HG03558 (cell line): ENCODE results near the gene CTXN2.

Source experiments
- ATAC-seq: cut with Tn5 transposase; IDR thresholded peaks from one replicate; pipeline ENCODE4 v1.9.1; 2021; ENCODE audit warnings: moderate number of reproducible peaks; ENCODE audit not compliant: unreplicated experiment; ENCODE audit errors: extremely low read depth

Gene CTXN2

DNA sequence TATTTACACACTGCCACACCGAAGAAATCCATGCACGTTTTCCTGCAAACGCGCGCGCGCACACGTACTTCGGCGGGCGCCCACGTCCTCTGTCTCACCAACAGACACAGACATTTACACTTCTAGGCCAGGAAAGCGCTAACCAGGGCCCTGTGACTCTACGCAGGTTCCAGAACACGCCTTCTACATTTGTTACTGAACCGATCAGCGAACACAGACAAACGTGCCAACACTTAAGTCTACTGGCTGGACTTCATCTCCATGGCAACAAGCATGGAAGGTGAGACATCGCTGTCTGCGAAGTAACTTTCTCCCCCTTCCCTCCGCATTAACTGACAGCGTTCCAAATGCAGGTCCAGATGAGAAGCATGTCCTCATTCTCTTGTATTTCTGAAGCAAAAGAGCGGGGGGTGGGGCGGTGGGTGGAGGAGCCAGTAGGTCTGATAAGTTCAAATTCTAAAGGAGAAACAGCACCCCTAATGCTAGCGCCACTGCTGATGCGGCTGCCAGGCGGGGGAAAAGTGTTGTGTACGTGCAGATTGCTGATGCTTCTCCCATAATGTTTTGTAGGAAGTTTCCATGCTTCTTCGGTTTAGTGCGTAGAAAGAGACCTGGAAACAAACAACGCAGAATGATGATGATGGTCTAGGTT lies at the start of gene CTXN2:
TSS of gene CTXN2 (plus strand) at position 92 of the 652 bp plus-strand sequence. CDS start 9,636 bp downstream, outside the sequence.
- no peak for ATAC-seq

DNA sequence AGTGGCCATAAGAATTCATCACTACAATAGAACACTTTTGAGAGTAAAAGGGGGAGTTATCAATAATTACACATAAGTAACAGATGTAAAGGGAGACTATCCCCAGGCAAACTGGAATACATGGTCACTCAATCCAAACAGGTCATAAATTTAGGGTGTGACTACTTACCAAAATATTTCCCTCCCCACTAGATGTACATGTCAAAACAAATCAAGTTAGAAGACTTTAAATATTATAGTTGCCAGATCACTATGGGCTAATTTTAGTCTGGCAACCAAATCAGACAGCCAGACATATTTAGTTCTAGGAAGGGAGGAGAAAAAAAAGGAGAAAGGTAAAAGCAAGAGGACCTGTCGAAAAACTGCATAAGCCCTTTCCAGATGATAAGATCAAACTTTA lies 47.6 kb upstream of the CTXN2 start:
- no peak for ATAC-seq

DNA sequence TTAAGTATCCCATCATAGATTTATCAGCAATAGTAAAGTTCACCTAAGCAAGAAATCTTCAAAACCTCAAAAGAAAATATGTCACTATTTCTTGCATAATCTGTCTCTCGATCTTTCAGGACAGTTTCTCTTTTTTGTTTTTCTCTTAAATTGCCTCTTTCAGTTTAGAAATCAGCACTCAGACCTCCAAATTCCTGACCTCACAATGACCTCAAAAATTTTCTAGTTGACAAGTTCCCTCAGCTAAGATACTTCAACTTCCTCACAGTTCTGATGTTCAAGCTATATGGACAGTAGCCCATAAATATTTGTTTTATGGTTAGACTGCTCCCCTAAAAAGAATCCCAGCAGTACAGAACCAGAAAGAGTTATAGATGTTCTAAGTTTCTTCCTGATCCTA lies 46.6 kb upstream of the CTXN2 start:
- peak; percentile 35 for ATAC-seq

DNA sequence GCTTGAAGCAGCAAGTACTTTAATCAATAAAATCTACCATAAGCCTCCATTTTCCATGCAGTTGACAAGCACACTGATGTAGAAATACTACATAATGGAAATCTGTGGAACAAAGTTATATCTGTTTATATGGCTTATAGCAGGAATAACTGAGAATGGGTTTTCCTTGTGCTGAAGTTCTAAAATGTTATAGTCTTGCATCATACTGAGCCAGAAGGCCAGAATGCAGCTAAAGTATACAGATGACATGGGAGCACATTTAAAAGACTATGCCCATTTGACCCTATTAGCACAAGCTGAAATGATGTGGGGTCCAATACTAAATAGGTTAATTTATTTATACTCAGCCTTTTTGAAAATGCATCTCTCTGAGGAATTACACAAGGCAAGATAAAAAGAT lies 45.5 kb upstream of the CTXN2 start:
- no peak for ATAC-seq

DNA sequence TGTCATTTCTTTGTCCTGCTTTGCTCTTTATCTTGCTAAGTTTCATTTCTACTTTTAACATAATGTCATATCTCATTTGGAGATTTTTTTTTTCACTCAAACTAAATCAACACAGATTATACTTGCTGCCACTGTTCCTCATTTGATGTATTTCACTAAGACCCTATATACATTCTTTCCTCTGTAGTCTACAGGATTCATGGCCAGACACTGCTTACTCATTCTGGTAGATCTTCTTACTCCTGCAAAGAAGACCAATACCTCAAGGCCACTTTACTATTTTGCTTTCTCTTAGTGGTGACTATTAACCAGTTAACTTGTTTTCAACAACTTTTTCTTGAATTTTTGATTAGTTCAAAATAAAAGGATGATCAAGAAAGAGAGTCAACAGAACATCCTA lies 44.1 kb upstream of the CTXN2 start:
- no peak for ATAC-seq

DNA sequence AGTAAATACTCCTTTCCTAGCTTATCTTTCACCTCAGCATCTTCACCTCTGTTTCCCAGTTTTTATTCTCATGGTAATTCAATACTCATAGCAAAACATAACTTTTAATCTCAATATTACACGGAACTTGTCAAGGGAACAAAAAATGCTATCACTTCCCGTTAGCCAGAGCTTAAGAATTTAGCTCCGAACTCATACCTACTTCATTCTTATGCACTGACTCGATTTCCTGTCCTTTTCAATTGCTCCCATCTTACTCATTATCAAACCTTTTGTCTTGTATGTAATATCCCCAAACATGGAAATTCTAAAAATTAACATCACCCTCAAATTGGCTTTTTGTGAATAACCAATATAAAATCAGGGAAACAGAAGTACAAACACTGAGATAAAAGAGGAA lies 41.6 kb upstream of the CTXN2 start:
- ATAC-seq = no peak

DNA sequence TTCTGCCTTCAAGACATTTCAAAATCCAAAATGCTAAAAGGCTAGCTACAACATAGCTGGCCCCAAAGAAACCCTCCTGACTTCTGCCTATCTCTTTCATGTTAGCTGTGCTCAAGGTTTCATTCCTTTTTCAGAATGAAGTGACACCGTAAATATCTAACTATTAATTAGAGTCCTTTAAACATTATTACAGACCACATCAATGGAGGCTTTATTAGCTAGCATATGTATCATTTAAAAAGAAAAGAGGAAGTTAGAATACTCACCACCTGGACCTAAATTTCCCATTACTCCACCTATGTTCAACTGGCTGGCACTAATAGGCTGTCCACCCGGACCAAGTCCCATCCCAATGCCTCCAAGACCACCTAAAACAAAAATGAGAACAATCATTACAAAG lies 37.9 kb upstream of the CTXN2 start:
- ATAC-seq = no peak

DNA sequence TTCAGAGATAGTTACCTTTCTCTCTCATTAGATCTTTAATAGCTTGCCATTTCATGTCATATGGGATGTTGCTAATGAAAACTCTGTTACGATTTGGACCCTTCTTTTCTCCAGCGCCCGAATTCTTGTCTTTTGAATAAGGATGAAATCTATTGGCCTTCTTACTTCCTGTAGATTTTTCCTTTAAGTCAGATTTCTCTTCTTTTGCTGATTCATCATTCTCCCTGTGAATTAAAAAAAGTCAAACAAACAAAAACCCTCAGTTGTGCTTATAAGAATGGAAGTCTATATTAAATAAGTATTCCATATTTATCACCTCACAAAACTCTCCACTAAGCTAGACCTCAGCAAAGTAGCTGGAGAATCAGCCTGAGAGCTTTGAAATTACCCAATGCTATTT lies 22.8 kb upstream of the CTXN2 start:
- ATAC-seq = no peak

DNA sequence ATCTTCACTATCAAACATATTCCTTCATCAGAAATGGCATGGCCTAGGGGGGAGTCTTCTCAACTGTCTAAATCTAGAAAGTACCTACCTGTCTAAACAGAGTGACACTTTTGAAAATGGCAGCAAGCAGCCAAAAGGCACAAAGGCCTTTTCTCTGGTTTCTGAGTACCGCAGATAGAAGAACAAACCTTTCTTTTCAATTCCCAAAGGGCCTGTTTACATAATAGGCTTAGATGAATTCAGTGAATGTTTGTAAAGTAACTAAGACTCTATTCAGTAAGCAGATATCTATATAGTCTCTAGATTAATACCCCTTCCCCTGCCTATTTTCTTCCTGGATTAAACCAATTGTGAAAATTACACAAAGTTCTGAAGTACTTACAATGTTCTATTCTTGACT lies 20.5 kb upstream of the CTXN2 start:
- ATAC-seq = no peak

DNA sequence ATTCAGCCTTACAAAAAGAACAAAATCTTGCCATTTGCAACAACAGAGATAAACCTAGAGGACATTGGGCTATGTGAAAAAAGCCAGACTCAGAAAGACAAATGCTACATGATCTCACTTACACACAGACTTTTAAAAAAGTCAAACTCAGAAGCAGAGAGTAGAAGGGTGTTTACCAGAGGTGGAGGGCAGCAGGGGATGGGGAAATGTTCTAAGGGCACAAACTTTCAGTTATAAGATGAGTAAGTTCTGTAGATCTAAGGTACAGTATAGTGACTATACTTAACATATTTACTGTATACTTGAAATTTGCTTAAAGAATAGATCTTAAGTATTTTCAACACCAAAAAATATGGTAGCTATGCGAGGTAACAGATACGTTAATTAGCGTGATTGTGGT lies 16.3 kb upstream of the CTXN2 start:
- no peak for ATAC-seq

DNA sequence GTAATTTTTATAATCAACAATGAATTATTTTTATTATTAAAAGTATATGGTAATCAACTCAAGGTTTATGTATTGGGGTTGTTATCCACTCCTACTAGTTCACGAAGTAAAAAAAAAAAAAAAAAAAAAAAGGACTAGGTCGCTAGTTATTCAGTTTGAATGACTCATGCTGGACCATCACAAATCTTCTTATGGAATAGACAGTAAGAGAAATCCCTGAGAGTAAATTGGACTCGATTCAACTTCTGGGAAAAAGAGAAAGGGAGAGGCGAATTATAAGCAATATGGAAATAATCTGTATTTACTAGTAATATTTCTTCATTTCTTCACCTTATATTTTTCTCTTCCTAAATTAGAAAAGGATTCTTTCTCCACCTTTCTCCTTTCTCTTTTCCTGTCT lies 15.4 kb upstream of the CTXN2 start:
- no peak for ATAC-seq

DNA sequence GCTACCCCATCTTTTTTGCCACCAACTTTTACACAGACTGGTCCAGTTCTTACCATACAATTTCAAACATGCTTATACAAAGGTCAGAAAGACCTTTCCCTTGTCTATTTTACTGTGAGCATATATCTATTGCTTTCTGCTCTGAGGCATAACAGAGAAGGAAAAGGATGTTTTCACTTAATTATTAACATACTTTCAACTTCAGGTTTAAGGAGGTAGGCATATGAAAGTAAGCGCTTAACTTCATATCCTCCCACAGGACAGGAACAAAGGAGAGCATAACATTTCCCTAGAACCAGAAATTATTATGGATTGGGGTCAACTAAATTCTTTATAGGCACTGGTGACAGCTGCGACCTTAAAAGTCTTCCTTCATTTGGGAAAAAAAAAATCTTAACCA lies 14.5 kb upstream of the CTXN2 start:
- ATAC-seq = no peak

DNA sequence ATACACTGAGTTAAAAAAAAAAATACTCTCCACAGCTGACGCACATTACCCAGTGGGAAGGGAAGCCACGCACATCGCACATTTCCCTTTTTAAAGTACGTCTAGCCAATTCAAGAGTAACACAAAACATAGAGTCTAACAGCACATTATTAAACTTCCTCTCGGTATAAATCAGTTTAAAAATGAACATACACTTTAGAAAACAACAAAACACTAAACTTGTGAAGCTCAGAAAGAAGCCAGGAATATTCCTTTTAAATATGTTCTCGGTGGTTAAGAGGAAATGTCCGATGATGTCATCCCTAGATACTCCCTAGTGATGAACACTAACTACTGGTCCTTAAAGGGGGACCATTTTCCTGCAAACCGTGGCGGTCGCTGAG lies 14.1 kb upstream of the CTXN2 start:
- peak; percentile 52 for ATAC-seq

DNA sequence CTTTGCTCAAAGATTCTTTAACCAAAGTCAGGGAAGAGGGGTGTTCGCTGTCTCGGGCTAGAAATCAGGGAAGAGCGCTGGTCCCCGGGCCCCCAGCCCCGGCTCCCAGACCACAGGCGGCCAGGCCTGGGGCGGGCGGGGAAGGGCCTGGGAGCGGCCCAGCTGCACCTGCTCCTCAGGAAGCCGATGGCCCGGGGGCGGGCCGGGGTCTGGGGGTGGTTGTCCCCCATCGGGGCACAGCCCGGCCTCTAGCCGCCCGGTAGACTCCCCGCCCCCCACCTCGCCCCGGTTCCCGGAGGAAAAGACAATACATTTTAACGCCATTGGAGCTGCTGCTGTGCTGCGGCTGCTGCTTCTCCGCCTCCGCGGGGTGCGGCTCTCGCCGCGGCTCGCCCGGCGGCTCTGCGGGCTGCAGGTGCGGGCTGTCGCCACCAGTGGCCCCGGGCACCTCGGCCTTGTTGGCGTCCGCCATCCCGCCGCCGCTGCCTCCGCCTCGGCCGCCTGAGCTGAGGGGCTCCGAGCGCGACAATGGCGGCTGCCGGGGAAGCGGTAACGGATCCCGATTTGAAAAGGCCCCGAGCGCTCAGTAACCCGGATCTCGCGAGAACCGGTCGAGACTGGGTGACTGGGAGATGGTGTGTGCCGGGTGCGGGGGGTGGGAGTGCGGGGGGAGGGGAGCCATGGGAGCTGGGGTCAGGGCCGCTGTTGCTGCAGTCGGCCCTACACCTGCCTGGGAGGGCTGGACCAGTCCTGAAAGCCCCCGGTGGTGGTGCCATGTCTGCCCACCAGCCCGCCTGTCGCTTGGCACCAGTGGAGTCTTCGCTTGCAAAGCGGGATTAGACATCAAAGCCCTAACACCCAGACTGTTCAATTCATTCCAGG lies 13.5 kb upstream of the CTXN2 start, which contains the start of gene MYEF2:
TSS of gene MYEF2 (minus strand) at position 530 of the 882 bp plus-strand sequence. CDS start at position 472, 58 bp downstream.
- peak; percentile 29 for ATAC-seq

DNA sequence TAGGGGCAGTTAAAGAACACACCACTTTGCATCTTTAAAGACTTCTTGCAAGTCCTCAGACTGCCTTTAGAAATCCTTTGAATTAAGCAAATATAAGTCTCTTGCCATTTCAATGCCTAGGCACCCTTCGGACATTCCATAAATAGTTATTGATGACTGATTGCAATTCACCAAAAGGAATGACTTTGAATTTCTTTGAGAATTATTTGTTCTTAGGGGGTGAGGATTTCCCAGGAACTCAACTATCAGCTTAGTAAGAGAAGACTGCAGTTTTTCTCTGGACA lies 12.9 kb upstream of the CTXN2 start:
- no peak for ATAC-seq

DNA sequence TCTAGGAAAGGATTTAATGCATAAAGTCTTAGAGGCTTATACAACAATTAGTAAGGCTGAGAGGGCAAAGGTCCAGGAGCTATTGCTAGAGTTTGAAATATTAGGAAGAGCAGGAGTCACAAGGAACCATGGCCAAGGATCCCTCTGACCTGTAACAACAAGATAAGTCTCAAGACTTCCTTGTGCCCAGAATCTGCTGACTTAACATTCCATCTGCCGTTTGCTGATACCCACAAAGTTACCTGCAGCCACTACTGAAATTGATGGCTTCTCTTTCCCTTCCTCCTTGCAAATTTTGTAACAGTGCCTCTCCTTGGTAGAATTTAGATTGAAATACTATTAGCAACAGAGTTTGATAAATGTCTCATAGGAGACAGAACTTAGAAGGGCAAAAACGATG lies 8.7 kb upstream of the CTXN2 start:
- ATAC-seq = no peak

DNA sequence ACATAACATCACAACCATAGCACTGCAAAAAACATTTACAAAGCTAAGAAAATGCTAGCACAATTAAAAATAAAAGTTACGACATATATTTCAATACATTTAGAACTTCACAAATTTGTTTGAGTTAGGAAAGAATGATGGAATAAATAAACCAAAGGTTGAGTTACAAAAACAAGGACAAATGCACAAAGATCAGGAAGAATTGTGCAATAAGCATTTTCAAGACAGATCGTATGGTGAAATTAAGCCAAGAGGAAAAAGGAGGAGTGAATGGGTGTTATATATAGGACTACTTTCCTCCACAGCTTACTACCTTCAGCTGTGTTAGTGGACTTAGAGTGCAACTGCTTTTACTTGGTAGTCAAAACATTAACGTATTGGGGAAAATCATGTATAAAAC lies 5.9 kb upstream of the CTXN2 start:
- no peak for ATAC-seq

DNA sequence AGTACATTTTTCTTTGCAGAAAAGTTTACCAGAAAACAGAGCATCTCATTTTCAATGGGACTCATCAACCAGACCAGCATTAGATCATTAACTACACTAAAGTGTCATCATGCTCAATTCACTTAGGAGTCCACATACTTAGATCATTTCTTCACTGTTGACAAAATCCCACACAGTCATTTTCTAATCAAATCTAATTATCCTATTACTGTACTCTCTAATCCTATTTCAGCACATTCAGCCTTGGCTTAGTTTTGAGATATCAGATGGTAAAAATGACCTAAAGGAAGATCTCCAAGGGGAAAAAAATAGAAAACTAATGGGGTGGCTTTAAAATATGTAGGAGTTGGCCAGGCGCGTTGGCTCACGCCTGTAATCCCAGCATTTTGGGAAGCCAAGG lies 5.2 kb upstream of the CTXN2 start:
- no peak for ATAC-seq

DNA sequence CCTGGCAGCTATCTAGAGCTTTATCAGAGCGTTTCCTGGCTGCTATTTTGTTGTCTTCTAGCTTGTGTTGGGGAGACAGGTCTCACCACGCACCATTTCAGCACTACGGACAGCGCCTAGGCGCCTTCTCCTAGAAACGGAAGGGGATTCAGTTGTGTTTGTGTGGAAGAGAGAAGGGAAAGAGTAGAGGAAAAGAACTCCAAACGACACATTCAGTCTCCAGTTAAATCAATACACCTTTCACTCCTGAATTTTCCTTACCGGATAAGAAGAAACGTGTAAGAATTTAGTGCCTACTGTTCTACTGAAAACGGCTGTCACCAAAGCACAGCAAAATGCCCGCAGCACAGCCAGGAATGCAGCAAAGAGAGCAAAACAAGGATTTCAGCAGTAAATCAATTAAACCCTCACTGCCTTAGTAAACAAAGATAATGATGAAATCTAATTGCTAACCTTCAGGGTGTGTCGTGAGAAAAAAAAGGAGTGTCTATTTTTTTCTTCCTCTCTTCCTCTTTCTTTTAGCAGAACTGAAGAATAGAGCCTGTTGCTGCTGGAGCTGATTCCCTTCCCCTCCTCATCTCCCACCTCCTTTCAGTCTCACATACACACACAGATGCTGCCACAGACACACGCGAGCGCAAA lies 412 bp upstream of the CTXN2 start:
- no peak for ATAC-seq

DNA sequence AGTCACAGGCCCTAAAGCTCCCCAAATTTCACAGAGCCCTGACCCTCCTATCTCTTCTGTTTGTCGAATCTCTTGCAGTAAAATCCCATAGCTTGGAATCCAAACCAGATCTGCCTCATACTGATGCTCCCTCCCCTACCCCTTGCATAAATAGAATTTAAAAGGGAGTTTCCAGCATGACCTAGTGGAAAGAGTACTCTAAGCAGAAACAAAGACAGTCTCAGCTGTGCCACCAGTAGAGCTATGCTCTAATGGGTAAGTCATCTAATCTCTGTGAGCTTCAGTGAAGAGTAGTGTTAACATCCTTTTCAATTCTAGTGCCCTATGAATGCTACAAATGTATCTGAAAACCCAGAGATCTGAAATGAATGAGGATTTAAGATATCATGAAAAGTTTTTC lies 10.6 kb downstream of the CTXN2 start:
- no peak for ATAC-seq

DNA sequence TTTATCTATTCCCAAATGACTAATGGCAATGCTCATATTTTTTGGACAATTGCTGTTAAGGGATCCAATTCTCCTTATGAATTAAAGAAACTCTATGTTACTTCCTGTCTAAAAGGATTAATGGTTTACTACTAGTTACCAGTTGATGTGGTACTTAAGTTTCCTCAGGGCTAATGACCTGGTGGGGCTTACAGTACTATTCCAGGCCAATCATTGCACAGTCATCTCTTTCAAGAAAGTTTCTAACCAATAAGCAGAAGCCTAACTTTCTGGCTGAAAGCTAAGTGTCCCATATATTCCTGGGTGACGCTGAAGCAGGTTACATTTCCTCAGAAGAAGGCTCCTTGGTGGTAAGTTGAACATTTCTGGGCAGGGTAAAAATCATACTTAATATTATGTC lies 14.5 kb downstream of the CTXN2 start, which contains the start of gene SLC12A1:
TSS of gene SLC12A1 (plus strand) at position 322 of the 400 bp plus-strand sequence. CDS start 1,418 bp downstream, outside the sequence.
- ATAC-seq = no peak
